EL (cell line): Measurements from ENCODE around the gene XAGE2.
"Not testable (repeated sequence)": the region's sequence is repeated elsewhere in the genome, so short reads cannot be mapped to it uniquely, and the experiment has no call there.

Experiments
- DNase-seq: peaks from one replicate; pipeline ENCODE4 v3.0.0-alpha.2; 2016

Gene XAGE2, protein sequence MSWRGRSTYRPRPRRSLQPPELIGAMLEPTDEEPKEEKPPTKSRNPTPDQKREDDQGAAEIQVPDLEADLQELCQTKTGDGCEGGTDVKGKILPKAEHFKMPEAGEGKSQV

DNA sequence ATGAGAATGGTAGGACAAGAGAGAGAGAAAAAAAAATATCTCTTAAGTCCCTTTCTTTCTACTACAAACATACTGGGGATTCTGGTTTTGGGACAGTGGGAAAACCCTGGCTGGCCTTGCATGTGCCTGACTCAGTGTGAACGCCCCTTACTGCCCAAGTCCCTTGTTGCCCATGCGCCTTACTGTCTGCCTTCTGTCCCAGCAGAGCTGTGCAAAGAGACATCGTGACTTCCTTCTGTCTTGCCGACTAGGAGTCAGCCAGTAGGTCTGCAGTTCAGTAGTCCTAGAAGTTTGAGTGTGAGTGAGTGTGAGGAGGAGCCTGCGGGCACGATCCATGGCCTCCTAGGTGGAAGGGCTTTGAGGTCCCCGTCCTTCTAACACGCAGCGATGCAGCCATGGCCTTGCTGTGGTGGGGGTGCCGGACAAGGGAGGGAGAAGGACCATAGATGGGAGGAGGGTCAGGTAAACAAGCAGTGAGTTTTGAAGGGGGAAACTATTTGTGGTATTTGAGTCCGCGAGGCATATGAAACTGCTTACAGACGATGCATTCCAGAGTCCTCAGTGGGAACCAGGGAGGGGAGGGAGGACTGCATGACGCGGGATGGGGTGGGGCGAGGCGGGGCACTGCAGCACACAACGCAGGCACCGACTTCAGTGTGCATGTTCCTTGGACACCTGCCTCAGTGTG is at the start of gene XAGE2:
TSS of gene XAGE2 (plus strand) at position 654 of the 688 bp plus-strand sequence. CDS start 994 bp downstream, outside the sequence.
- DNase-seq, result no peak

DNA sequence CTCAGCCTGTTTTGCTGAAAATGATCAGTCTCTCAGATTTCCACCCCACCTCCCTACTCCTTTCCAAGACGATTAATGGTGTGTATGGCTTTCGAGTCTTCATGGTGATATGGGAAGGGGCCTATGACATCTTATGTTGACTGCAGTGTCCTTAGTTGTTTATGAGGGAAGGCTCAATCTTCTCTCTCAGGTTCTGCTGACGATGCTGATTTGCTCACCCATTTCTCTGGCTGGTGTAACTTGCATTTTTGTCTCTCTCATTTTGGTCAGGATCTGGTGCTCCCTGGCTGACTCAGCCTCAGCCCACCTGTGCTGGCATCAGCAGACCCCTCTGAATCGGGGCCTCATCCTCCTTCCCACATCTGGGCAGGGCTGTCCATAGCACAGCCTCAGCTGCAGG is 31.4 kb upstream of the XAGE2 start:
- no peak for DNase-seq

DNA sequence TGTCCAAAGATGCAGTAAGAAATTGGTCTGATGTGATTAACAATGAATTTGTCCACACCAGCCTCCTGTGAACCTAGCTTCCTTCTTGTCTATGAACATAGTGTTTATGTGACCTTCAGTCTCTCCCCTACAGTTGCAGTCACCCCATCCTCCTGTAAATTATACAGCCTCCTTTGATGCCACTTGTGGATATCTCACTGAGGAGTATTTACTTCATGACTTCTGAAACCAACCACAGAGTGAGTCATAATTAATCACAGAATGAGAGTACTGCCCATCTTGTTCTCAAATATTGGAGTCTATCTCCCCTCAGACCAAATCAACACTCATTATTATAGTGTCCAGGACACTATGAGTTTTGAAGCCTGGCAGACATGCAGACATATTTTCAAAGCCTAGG is 27.3 kb upstream of the XAGE2 start:
- peak; percentile 0 for DNase-seq

DNA sequence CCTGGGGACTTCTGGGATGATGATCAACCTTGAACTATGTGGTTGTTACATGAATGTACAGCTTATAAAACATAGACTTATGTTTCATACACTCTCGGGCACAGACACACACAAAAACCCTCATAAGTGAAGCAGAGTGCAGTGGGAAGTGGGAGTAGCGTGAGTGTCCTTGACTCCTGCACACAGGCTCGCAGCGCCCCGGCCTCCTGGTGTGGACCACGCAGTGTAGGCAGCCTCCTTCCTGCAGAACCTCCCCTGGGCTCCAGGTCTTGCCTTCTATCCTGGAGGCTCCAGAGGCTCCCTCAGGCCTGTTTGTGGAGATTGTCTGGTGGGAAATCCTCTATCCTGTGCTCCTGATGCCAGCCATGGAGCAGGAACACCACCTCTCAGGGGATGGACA is 25.7 kb upstream of the XAGE2 start:
- DNase-seq, result not testable (repeated sequence)

DNA sequence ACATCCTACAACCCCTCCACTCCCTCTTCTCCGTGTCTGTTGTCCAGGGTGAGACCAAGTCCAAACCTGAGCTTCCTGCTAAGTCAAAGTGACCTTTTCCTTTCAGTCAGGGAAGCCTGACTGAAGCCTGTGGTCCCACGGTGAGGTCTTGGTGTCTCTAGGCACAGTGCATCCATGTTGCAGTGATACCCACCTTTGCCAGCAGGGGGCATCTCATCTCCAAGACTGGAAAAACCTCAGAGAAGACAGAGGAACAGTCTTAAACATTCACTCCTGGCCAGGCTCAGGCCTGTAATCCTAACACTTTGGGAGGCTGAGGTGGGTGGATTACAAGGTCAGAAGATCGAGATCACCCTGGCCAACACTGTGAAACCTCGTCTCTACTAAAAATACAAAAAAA is 23.4 kb upstream of the XAGE2 start:
- DNase-seq, result peak; percentile 38

DNA sequence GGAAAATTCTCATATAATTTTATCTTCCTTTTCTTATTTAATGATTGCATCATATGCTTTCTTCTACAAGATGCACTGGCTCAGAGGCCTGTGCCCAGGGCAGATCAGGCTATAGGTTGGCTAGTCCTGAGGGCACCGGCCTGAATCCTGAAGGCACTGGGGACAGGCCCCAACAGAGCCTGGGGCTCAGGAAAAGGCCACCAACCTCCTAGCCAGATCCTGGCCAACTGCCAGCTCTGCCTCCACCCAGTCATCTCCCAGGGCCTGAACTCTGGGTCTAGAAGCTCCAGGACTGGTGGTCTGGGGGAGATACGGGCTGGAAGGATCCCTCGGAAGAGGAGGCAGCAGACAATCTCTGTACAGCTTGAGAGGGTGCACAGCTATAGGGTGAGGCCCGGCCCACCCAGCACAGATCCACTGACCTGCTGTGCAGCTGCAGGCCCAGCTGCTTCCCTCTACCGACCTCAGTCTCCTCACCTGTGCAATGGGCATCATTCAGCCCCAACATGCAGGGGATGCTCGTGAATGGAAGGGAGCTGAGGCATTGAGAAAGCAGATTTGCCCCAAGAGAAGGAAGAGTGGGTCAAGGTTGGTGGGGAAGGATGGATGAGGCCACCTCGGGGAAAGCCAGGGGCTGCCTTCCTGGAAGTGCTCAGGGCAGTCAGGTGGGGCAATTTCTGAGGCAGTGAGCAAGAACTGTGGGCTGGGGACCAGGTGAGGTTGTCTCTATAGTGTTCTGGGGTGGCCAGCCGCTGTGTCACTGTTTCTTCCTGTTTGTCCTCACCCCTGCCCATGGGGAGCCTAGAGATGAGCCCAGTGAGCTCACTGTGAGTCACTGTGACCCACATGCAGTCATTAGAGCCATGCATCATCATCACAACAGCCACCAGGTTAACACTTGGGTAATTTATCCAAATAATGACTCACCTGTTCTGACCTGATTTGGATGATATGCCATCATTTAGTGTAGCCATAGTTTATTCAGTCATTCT is 22.4 kb upstream of the XAGE2 start:
- DNase-seq, result peak; percentile 5

DNA sequence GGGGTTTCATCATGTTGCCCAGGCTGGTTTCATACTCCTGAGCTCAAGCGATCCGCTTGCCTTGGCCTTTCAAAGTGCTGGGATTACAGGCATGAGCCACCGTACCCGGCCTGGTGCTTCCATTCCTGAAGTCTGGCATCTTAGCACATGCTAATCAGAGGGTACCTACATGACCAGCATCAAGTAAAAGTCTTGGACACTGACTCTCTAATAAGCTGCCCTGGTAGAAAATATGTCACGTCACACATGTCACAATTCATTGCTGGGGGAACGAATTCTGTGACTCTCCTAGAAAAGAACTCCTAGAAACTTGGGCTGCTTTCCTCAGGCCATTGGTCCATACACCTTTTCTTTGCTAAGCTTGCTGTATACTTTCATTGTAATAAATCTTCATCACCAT is 19.1 kb upstream of the XAGE2 start:
- no peak for DNase-seq

DNA sequence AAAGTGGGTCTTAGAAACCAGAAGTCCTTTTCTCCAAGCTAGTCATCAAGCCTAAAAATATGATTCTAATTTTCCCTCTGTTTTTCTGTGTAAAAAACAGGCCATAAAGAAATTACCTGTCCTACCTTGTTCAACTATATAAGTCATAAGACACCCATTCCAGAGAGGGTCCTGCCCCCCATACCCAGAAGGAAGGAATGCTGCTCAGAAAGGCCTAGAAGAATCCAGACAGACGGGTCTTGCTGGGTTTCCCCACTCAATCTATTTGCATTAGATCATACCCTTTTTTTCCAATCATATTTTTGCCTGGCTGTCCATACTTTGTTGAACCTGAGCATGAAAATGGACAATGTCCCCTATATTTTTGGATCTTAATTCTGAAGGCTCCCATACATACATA is 16.3 kb upstream of the XAGE2 start:
- DNase-seq, result no peak

DNA sequence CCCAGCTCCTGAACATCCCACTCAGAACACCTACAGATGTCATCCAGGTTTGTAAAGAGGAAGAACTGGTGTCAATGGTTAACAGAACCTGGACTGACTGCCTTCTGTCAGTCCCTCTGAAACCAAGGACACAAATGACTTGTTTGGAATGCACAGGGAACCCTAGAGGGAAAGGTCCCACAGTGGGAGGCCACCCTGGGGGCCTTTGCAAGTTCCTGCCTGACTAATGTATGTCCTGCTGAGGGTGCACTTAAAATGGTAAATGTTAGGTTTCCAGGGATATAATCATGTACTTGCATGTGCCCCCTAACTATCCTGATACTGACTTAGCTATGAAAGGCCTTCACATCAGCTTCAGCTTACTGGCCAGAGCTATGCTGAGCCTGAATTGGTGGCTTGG is 15.0 kb upstream of the XAGE2 start:
- no peak for DNase-seq

DNA sequence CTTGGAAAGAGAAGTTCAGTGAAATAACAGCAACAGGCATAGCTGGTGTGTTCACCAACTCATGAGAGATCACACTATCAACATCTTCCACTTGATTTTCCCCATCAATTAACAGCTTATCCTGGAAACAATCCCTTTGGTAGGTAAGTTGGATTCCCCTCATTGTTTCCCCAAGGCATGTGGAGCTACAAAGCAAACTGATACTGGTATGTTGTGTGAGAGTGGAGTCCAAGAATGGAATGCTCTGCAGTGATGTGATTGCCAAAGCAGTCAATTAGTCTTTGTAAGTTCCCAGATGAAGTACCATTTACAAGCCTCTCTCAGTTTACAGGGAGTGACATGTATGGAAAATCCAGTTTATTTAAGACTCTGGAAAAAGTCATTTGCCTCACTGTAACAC is 13.7 kb upstream of the XAGE2 start:
- no peak for DNase-seq

DNA sequence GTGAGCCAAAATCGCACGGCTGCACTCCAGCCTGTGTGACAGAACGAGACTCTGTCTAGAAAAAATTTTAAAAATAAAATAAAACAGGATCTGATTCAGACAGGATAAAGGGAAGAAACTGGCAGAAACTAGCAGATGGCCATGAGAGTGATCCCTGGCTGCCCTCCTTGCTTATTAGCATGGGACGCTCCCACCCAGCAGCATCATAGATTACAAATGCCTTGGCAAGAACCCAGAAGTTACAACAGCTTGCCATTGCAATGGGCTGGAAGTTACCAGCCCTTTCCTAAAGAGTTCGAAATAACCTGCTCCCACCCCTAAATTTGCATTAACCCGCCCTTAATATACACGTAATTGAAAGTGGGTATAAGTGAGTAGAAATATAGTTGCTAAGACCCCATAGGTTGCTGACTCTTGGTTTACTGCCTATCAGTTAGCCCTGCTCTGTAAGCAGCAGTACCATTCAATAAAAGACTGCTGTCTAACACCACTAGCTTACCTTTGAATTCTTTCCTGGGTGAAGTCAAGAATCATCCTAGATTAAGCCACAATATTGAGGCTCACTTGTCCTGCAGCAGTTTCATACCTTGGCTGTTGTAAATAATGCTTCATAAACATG is 9.1 kb upstream of the XAGE2 start:
- no peak for DNase-seq

DNA sequence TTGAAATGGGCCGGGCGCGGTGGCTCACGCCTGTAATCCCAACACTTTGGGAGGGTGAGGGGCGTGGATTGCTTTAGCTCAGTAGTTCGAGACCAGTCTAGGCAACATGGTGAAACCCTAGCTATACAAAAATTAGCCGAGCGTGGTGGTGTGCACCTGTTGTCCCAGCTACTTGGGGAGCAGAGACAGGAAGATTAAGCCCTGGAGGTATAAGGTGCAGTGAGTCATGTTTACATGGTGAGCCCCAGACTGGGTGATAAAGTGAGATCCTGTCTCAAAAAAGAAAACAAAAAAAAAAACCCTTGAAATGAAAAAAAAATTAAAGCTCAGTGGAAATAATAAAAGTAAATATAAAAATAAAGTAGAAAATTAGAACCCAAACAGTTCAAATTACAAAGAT is 6.9 kb upstream of the XAGE2 start:
- DNase-seq, result no peak

DNA sequence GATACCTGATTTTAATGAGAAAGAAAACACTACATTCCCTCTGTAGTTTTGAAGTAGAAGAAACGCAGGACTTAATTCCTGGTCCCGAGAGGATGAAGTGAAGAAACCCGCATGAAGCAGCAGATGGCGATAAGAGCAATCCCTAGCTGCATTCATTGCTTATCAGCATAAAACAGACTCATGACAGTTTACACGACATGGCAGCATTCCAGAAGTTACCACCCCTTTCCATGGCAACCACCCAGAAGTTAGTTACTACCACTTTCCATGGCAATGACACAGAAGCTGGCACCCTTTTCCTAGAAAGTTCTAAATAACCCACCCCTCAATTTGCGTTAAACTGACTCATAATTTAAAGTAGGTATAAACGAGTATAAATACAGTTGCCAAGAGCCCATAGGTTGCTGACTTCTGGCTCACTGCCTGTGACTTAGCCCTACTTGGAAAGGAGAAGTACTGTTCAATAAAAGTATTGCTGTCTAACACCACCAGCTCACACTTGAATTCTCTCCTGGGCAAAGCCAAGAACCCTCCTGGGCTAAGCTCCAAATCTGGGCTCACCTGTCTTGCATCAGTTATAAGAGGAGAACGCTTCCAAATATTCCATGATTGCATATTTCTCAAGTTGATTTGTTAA is 5.5 kb upstream of the XAGE2 start:
- DNase-seq, result peak; percentile 1

DNA sequence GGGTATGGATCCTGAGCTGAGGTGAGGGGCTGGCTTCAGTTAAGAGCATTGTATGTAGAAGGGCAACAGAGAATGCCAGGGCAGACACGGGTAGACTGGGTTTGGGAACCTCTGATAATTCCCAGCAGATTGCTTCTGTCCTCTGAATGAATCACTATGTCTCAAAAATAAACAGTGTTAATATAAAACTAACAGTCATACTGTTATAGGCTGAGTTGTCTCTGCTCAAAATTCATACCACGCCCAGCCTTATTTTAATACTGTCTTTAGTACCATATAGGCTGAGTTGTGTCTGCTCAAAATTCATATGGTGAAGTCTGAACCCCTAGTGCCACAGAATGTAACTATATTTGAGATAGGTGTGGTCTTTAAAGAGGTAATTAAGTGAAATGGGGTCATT is 10.0 kb downstream of the XAGE2 start:
- DNase-seq, result no peak

DNA sequence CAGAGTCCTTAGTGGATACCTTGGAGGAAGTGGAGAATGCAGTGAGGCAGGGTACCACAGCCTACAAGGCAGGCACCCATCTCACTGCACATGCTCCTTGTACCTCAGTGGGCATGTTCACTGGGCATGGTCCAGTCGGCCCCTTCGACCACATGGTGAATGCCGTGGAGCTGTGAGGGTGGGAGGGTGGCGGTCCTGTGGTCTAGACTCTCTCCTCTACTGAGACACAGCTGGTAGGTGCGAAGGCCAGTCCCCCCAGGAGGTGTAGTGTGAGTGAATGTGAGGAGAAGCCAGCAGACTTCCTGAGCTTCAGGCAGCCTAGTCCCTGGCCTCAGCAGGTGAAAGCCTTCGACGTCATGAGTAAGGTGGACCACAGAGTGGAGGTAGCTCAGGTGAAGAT is 12.2 kb downstream of the XAGE2 start:
- no peak for DNase-seq

DNA sequence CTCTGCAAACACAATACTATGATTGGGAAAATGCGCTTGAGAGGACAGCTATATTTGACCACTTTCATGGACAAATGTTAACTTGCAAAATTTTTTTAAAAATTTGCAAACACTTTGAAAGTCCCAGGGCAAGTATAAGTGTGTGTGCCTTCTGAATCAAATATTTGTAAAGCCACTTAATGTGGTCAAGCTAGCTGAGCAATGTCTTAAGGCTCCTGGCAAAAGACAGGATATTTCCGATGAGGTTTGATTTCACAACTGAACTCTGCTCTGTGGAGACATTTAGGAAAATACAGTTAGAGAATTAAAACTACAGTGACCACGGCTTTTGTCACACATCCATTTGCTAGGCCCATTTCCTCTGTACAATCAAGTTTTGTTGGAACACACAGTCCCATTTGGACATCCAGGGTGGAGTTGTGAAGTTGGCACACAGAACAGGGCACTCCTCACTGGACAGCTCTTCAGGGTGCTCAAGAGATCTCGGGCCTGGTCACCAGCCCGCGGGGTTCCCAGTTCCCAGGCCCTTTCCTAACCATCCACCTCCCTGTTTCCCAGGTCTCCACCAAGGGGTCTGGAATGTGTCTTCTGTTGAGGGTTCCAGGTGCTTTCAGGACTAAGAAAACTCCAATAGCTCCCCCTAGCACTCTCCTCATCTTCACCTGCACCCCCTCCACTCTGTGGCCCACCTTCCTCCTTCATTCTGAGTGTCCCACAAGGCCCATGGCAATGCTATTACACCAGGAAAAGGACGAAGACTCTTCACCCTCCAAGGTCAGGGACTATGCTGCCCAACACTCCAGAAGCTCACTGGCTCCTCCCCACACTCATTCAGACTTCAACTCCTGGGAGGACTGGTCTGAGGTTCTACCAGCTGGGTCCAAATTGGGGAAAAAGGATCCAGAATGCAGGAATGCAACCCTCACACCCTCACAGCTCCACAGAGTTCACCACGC is 41.9 kb downstream of the XAGE2 start:
- DNase-seq, result no peak

DNA sequence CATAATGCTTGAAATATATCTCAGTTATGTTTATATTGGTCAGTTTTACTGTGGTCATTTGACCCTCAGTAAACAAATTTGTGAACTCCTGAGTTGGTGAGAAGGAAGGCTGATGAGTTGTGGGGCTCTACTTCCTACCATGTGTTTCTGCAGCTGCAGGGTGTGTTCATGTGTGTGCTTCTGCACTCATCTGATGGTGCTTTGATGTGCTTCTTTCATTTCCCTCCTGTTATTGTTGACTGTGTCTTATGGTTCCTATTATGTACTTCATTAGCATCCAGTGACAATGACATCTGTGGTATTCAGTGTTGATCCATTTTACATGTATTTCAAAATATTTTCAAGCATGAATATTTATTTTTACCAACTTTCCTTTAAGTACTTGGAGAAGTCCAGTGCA is 46.5 kb downstream of the XAGE2 start:
- DNase-seq, result no peak

DNA sequence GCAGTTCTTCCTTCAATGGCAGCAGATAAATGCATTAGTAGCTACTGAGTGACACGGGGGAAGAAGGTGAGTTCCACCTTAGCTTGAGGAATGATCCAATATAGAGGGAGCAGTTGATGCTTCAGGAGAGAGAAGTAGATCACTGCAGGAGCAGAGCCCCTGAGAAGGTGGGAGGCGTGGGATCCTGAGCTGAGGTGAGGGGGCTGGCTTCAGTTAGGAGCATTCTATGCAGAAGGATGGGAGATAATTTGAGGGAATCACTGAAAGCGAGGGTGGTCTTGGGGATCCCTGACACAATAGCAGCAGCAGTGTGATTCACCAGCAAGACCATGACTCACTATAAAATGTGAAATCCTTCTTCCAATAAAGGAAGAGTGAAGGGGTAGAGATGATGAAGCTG is 48.0 kb downstream of the XAGE2 start:
- no peak for DNase-seq

DNA sequence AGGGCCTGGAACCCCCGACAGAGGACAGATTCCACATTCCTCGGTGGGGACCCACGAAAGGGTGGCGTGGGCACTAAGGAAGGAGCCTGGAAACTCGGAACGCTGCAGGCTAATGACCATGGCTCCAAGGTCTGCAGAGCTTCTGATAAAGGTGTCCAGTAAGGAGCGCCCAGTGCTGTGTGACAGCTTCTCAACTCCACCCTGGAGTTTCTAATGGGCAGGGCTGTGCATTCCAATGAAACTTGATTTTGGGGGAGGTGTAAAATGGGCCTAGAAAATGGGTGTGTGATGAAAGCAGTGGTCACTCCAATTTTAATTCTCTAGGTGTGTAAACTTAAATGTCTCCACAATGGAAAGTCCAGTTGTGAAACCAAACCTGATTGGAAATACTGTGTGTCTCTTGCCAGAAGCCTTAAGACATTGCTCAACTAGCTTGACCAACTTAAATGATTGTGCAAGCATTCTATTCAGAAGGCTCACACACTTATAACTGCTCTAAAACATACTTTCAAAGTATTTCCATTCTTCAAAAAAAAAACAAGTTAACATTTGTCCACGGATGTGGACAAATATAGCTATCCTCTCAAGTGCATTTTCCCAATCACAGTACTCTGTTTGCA is 52.1 kb downstream of the XAGE2 start:
- DNase-seq, result no peak

DNA sequence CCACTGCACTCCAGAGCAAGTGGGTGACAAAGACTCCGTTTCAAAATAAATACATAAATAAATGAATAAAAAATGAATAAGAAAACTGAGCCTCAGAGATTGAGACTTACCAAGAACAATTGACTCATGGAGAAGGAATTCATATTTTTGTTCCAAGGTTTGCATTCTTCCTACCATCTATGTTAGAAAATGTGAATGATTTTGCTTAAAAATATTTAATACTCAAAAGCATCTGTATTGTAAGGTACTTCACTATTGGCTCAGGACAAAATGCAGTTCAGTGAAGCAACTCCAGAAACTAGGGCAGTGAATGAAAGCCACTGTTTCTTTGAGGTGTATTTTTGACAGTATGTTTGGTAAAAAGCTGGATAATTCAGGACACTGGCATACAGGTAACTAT is 54.1 kb downstream of the XAGE2 start:
- peak; percentile 71 for DNase-seq

DNA sequence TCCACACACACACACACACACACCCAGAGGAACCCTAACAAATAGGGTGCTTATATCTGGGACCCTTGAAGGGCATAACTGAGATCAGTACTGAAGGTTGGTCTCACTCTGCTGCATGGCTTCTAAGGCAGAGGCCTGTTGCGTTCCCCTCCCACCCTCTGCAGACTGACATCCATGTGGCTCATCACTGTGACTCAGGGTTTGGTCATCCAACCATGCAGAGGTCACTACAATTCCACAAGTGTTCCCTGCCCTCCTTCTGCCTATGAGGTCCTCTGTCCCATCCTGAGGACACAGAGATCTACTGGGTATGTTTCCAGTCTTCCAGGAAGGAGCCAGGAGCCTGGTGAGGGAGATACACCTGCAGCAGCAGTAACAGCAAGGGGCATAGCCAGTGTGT is 55.8 kb downstream of the XAGE2 start:
- peak; percentile 76 for DNase-seq
